Measurements from ENCODE around the gene KATNA1.

DNA sequence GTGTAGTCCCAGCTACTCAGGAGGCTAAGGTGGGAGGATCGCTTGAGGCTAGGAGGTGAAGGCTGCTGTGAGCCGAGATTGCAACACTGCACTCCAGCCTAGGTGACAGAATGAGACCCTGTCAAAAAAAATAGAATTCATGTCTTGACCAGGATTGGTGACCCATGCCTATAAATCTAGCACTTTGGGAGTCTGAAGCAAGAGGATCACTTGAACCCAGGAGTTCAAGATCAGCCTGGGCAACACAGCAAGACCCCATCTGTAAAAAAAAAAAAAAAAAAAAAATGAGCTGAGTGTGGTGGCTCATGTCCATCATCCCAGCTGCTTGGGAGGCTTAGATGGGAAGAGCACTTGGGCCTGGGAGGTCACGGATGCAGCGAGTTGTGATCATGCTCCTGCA, 48.0 kb downstream of the KATNA1 start:
- TF ChIP-seq TAF1 (IDR thresholded peaks at IDR 0.05; ENCODE audit: borderline replicate concordance, low read depth, low read length) (no peak), POLR2AphosphoS5 (IDR thresholded peaks at IDR 0.05; ENCODE audit: low read depth, low read length) (no peak), POLR2A (IDR thresholded peaks at IDR 0.05; ENCODE audit: low read depth, low read length) (no peak)
